SW 1271 (cell line): Measurements from ENCODE around the gene SETD1A.
A peak's percentile ranks its signal among the peaks of the same experiment; 100 is the strongest.

ENCODE experiments used
- DNase-seq, 2 experiments: peaks; one replicate each; lab custom pipeline; 2025; lab: John Stamatoyannopoulos, UW

SETD1A gene

GRCh38 chr16:31022544-31023251 is 65.1 kb downstream of the SETD1A start:
- DNase-seq: no peak

GRCh38 chr16:31023252-31023602 is 65.7 kb downstream of the SETD1A start:
- DNase-seq: no peak

- DNase-seq: no peak
Measured at GRCh38 chr16:31023627-31024226, 66.2 kb downstream of the SETD1A start.

GRCh38 chr16:31025339-31025738 is 67.8 kb downstream of the SETD1A start:
- DNase-seq: no peak

- no peak for DNase-seq
Measured at GRCh38 chr16:31029272-31029671, 71.7 kb downstream of the SETD1A start.

GRCh38 chr16:31031276-31031675 is 73.7 kb downstream of the SETD1A start:
- no peak for DNase-seq

GRCh38 chr16:31032736-31033708 is 75.5 kb downstream of the SETD1A start, which contains the start of gene STX4:
Gene STX4, plus strand, starts transcription at chr16:31033558. Its CDS starts 248 bp downstream, at chr16:31033806.
- DNase-seq: peak; percentile 90 to 93

GRCh38 chr16:31033709-31034492 is 76.3 kb downstream of the SETD1A start:
- DNase-seq: peak; percentile 37 to 79
